T follicular helper cell (primary cell): ENCODE data around the gene TRERF1.

Experiments
- DNase-seq: peaks from one replicate; pipeline ENCODE4 v3.0.0-alpha.2; 2020; ENCODE audit warnings: low read depth

Gene TRERF1

GRCh38 chr6:42249279-42249678 lies 202.4 kb downstream of the TRERF1 start:
- DNase-seq = no peak

GRCh38 chr6:42243046-42243445 lies 208.7 kb downstream of the TRERF1 start:
- no peak for DNase-seq

- DNase-seq = no peak
These were observed 209.8 kb downstream of the TRERF1 start for GRCh38 chr6:42241915-42242314.

GRCh38 chr6:42239736-42240375 lies 211.9 kb downstream of the TRERF1 start:
- DNase-seq = no peak

GRCh38 chr6:42239333-42239732 lies 212.4 kb downstream of the TRERF1 start:
- DNase-seq = no peak

GRCh38 chr6:42237857-42238256 lies 213.9 kb downstream of the TRERF1 start:
- DNase-seq = no peak

GRCh38 chr6:42236682-42237473 lies 214.8 kb downstream of the TRERF1 start:
- DNase-seq = no peak

- DNase-seq = no peak
These were observed 215.7 kb downstream of the TRERF1 start for GRCh38 chr6:42236030-42236429.

- DNase-seq = no peak
These were observed 219.7 kb downstream of the TRERF1 start for GRCh38 chr6:42232035-42232434.

GRCh38 chr6:42230345-42231321 lies 221.1 kb downstream of the TRERF1 start:
- DNase-seq = no peak

GRCh38 chr6:42229506-42230119 lies 222.1 kb downstream of the TRERF1 start:
- DNase-seq = no peak

GRCh38 chr6:42228305-42228704 lies 223.4 kb downstream of the TRERF1 start:
- no peak for DNase-seq

- no peak for DNase-seq
These were observed 224.4 kb downstream of the TRERF1 start for GRCh38 chr6:42227173-42227850.

- DNase-seq = no peak
These were observed 225.0 kb downstream of the TRERF1 start for GRCh38 chr6:42226645-42227143.

- no peak for DNase-seq
These were observed 225.5 kb downstream of the TRERF1 start for GRCh38 chr6:42226161-42226611.

GRCh38 chr6:42225419-42225818 lies 226.3 kb downstream of the TRERF1 start:
- DNase-seq = no peak

GRCh38 chr6:42225029-42225339 lies 226.7 kb downstream of the TRERF1 start:
- no peak for DNase-seq

- no peak for DNase-seq
These were observed 227.3 kb downstream of the TRERF1 start for GRCh38 chr6:42224222-42225028.

- DNase-seq = no peak
These were observed 229.3 kb downstream of the TRERF1 start for GRCh38 chr6:42222448-42222847.

- DNase-seq = no peak
These were observed 230.2 kb downstream of the TRERF1 start for GRCh38 chr6:42221546-42221945.
